Osteocyte (in vitro differentiated cells): Measurements from ENCODE around the gene MRFAP1. TPM values are rescaled to one million over a fixed set of nuclear protein-coding genes. Genes with fewer than 3 reads are reported as not detected.

Source experiments
- DNase-seq: peaks from one replicate; pipeline ENCODE4 v3.0.0; 2021; ENCODE audit warnings: mixed read lengths; ENCODE audit not compliant: unreplicated experiment; ENCODE audit errors: extremely low spot score
- H3K27ac Mint-ChIP-seq: one replicate; pipeline ENCODE4 v1.8.0; 2021; ENCODE audit warnings: mild to moderate bottlenecking, mixed read lengths; ENCODE audit not compliant: unreplicated experiment
- H3K27me3 Mint-ChIP-seq: one replicate; pipeline ENCODE4 v1.8.0; 2021; ENCODE audit warnings: mixed read lengths; ENCODE audit not compliant: unreplicated experiment
- H3K36me3 Mint-ChIP-seq: one replicate; pipeline ENCODE4 v1.8.0; 2021; ENCODE audit warnings: mixed read lengths; ENCODE audit not compliant: unreplicated experiment
- H3K4me1 Mint-ChIP-seq: one replicate; pipeline ENCODE4 v1.8.0; 2021; ENCODE audit warnings: mixed read lengths; ENCODE audit not compliant: unreplicated experiment
- H3K4me3 Mint-ChIP-seq: one replicate; pipeline ENCODE4 v1.8.0; 2021; ENCODE audit warnings: mild to moderate bottlenecking, moderate library complexity, mixed read lengths; ENCODE audit not compliant: unreplicated experiment
- H3K9me3 Mint-ChIP-seq: one replicate; pipeline ENCODE4 v1.8.0; 2021; ENCODE audit warnings: mixed read lengths; ENCODE audit not compliant: unreplicated experiment
- CTCF ChIP-seq: fragments of 200-600 bp; sonication (generic); IDR thresholded peaks from 2 replicates; pipeline ENCODE4 v1.5.0; 2021; ENCODE audit warnings: antibody characterized with exemption, mild to moderate bottlenecking, moderate library complexity
- total RNA-seq: library from RNA; stranded (reverse); gene quantifications from 2 replicates; pipeline ENCODE4 v1.2.1, GENCODE V29; 2021

Gene MRFAP1
- total RNA-seq, 1 donor from 2014 or later = 310 TPM

- no peak for TF ChIP-seq CTCF
- Mint-ChIP-seq H3K4me1 (no peaks in the 10 kb centered on the region), H3K27ac (no peak overlapping the region), H3K36me3 (peaks cover 7% of the 10 kb centered on the region), H3K9me3 (no peaks in the 10 kb centered on the region), H3K4me3 (no peak overlapping the region), H3K27me3 (no peaks in the 10 kb centered on the region)
- no peak for DNase-seq
These were observed 41.8 kb upstream of the MRFAP1 start for GRCh38 chr4:6598641-6599040.

- Mint-ChIP-seq H3K4me3 (no peak overlapping the region), H3K27ac (no peak overlapping the region), H3K27me3 (no peaks in the 10 kb centered on the region), H3K36me3 (peaks cover 17% of the 10 kb centered on the region), H3K4me1 (no peaks in the 10 kb centered on the region), H3K9me3 (no peaks in the 10 kb centered on the region)
- DNase-seq = no peak
- TF ChIP-seq CTCF = no peak
These were observed 38.7 kb upstream of the MRFAP1 start for GRCh38 chr4:6601661-6602250.

- Mint-ChIP-seq H3K4me1 (no peaks in the 10 kb centered on the region), H3K36me3 (peaks cover 17% of the 10 kb centered on the region), H3K4me3 (no peak overlapping the region)
These were observed 38.2 kb upstream of the MRFAP1 start for GRCh38 chr4:6602289-6602688.

GRCh38 chr4:6603128-6603527, 37.4 kb upstream of the MRFAP1 start:
- no peaks in the 10 kb centered on the region for H3K4me1 Mint-ChIP-seq
- no peaks in the 10 kb centered on the region for H3K27me3 Mint-ChIP-seq
- H3K36me3 Mint-ChIP-seq = peaks cover 23% of the 10 kb centered on the region
- H3K27ac Mint-ChIP-seq = no peak overlapping the region
- TF ChIP-seq CTCF = no peak
- H3K9me3 Mint-ChIP-seq = peaks cover 5% of the 10 kb centered on the region
- no peak for DNase-seq
- no peak overlapping the region for H3K4me3 Mint-ChIP-seq

More at GRCh38 chr4:6602289-6602688, 38.2 kb upstream of the MRFAP1 start:
- DNase-seq = no peak
- no peak overlapping the region for H3K27ac Mint-ChIP-seq
- H3K27me3 Mint-ChIP-seq = no peaks in the 10 kb centered on the region
- no peak for TF ChIP-seq CTCF
- H3K9me3 Mint-ChIP-seq = no peaks in the 10 kb centered on the region

GRCh38 chr4:6605114-6605513, 35.4 kb upstream of the MRFAP1 start:
- Mint-ChIP-seq H3K36me3 (peaks cover 28% of the 10 kb centered on the region), H3K27me3 (no peaks in the 10 kb centered on the region), H3K4me1 (no peaks in the 10 kb centered on the region), H3K4me3 (no peak overlapping the region), H3K27ac (no peak overlapping the region), H3K9me3 (peaks cover 5% of the 10 kb centered on the region)
- no peak for TF ChIP-seq CTCF
- no peak for DNase-seq
